CD4-positive, alpha-beta T cell (primary cell): ENCODE results near the gene TCN2. TPM values are rescaled to one million over a fixed set of nuclear protein-coding genes. Genes with fewer than 3 reads are reported as not detected.

Source experiments
- ATAC-seq: fragments of 200-7000 bp; cut with Tn5 transposase; one replicate; pipeline ENCODE4 v1.10.0; 2022; ENCODE audit warnings: mild to moderate bottlenecking; ENCODE audit not compliant: poor library complexity
- CTCF ChIA-PET: fragments of 350-600 bp; sonication (Branson Sonifier 250); formaldehyde crosslinking; loops from one replicate; lab custom pipeline; 2021; ENCODE audit warnings: antibody characterized with exemption, inconsistent platforms; lab: Charles Lee
- POLR2A ChIA-PET: fragments of 350-600 bp; sonication (Branson Sonifier 250); formaldehyde crosslinking; loops from one replicate; lab custom pipeline; 2021; ENCODE audit warnings: antibody characterized with exemption, inconsistent platforms; lab: Charles Lee
- DNase-seq, 14 experiments: peaks; one replicate each; pipeline ENCODE4 v3.0.0-alpha.2; 2013 to 2020; ENCODE audit warnings: mixed read lengths in 2 of 14
- H3K27ac ChIP-seq, 2 donors: one replicate each; pipeline versions ENCODE4 v1.5.1 to v1.7.0; 2013; ENCODE audit warnings: low read length in 2 of 2, low read depth in 1 of 2, mild to moderate bottlenecking in 1 of 2
- H3K27me3 ChIP-seq, 2 experiments: 1 replicate in 1 of 2; 2 replicates in 1 of 2; pipeline versions ENCODE4 v1.6.1 to v1.7.0; 2013; ENCODE audit warnings: low read length in 2 of 2, control low read depth in 1 of 2, mild to moderate bottlenecking in 1 of 2, moderate library complexity in 1 of 2; ENCODE audit not compliant: insufficient read depth in 2 of 2, control insufficient read depth in 1 of 2
- H3K36me3 ChIP-seq: one replicate; pipeline ENCODE4 v1.6.1; 2013; ENCODE audit warnings: low read length, control low read depth; ENCODE audit not compliant: insufficient read depth
- H3K4me1 ChIP-seq: one replicate; pipeline ENCODE4 v1.6.1; 2013; ENCODE audit warnings: low read length, control low read depth; ENCODE audit not compliant: insufficient read depth
- H3K4me3 ChIP-seq: one replicate; pipeline ENCODE4 v1.5.1; 2013; ENCODE audit warnings: mild to moderate bottlenecking, low read length, moderate library complexity
- H3K9me3 ChIP-seq, 2 experiments: 1 replicate in 1 of 2; 2 replicates in 1 of 2; pipeline versions ENCODE4 v1.6.1 to v1.7.0; 2013; ENCODE audit warnings: low read length in 2 of 2, mild to moderate bottlenecking in 2 of 2, control low read depth in 1 of 2, moderate library complexity in 1 of 2; ENCODE audit not compliant: control insufficient read depth in 1 of 2, insufficient read depth in 1 of 2
- H3K27ac Mint-ChIP-seq: one replicate; pipeline ENCODE4 v1.8.0; 2020; ENCODE audit warnings: mixed read lengths
- H3K27me3 Mint-ChIP-seq: one replicate; pipeline ENCODE4 v1.8.0; 2021; ENCODE audit warnings: mixed read lengths
- H3K36me3 Mint-ChIP-seq: one replicate; pipeline ENCODE4 v1.8.0; 2021; ENCODE audit warnings: low read depth, mixed read lengths
- H3K4me1 Mint-ChIP-seq: one replicate; pipeline ENCODE4 v1.8.0; 2021; ENCODE audit warnings: low read depth, mixed read lengths
- H3K4me3 Mint-ChIP-seq: one replicate; pipeline ENCODE4 v1.8.0; 2020; ENCODE audit warnings: mild to moderate bottlenecking, mixed read lengths
- H3K9me3 Mint-ChIP-seq: one replicate; pipeline ENCODE4 v1.8.0; 2020; ENCODE audit warnings: mixed read lengths
- intact Hi-C, 2 experiments: fragments of 100-400 bp; cut with DNase I in 1 of 2; cut with micrococcal nuclease in 1 of 2; formaldehyde crosslinking; loops; one replicate each; pipeline versions ENCODE4 v1.15.1 to v1.9.0; 2023 to 2025; cut with DNase I, micrococcal nuclease
- total RNA-seq, 174 experiments: library from RNA in 2 of 174; stranded (reverse) in 2 of 174; gene quantifications; one replicate each; pipeline ENCODE4 v1.2.3 and lab custom pipeline; 2021 to 2026
- TF ChIP-seq, protein P1 (sequence below): fragments of 200-600 bp; IDR thresholded peaks from one replicate; pipeline ENCODE4 v1.8.0; 2022; ENCODE audit warnings: antibody characterized with exemption, mild to moderate bottlenecking

TCN2 gene
- total RNA-seq, 2 experiments from 2014 or later = 0.52 to 0.53 TPM

DNA sequence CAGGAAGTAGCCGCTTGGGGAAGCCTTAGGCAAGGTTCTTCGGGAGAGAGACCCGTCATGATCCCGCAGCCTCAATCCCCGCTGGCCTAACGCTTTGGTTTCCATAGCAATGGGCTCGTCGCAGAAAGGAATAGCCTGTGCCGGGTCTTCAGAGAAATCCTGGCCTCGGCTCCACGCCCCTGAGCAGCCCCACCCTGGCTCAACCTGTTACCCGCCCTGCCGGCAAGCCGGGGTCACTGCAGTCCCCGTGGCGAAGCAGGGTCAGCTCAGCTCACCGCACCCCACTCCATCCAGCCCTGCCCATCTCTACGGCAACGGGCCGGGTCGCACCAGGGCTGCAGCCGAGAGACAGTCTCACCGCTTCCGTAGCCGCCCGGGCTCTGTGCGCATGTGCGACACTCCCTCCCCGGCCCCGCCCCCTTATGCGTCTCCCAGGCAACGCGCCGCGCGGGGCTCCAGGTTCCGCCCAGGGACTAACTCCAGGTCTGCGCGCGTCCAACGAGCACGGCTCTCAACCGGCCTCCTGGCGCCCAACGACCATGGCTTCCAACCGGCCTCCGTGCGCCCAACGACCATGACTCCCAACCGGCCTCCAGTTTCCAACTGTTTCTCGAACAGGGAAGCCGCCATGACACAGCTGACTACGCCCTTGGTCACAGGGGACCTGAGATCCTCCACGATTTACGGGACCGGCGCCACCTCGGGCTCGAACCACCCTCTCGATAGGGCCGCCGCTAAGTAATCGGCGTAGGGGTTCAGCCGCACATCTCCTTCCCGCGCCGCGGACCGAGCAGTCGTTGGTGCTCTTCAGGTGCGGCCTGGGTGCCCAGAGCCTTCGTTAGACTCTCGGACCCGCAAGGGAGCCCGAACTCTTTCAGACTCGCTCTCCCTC is 60.8 kb downstream of the TCN2 start, which contains the start of gene DUSP18:
Gene DUSP18 (minus strand): TSS at position 382 of the 892 bp plus-strand sequence. CDS start 3,872 bp downstream, outside the sequence.
- Mint-ChIP-seq H3K27me3 (no peaks in the 10 kb centered on the region), H3K4me1 (peaks cover 15% of the 10 kb centered on the region), H3K36me3 (peaks cover 31% of the 10 kb centered on the region), H3K27ac (peak within 1 kb of the TSS; percentile 74), H3K9me3 (no peaks in the 10 kb centered on the region), H3K4me3 (peak within 1 kb of the TSS; percentile 93)
- Histone ChIP-seq H3K4me1 (peaks cover 27% of the 10 kb centered on the region), H3K9me3 (no peaks in the 10 kb centered on the region), H3K36me3 (peaks cover 13% of the 10 kb centered on the region), H3K4me3 (peak within 1 kb of the TSS; percentile 97), H3K27ac (no peak within 1 kb of the TSS), H3K27me3 (no peaks in the 10 kb centered on the region)
- peak; percentile 90 for ATAC-seq
- intact Hi-C loops = loop anchor here (1.0 to 10.0 kb wide), 5 partner anchors 32 to 440 kb away; partner anchors contain the start of genes PES1 (in 1 of the 2), SELENOM (in 1 of the 2), SLC35E4 (in 1 of the 2) and SMTN (in 1 of the 2)
- POLR2A ChIA-PET = interaction anchor here (0.8 to 1.5 kb wide), 6 partner anchors 31 to 623 kb away, joined by 3 to 5 read pairs (median 3); partner anchors contain the start of gene SLC35E4
- DNase-seq = peak; percentile 89 to 98 (median 94)
- TF ChIP-seq, protein P1, sequence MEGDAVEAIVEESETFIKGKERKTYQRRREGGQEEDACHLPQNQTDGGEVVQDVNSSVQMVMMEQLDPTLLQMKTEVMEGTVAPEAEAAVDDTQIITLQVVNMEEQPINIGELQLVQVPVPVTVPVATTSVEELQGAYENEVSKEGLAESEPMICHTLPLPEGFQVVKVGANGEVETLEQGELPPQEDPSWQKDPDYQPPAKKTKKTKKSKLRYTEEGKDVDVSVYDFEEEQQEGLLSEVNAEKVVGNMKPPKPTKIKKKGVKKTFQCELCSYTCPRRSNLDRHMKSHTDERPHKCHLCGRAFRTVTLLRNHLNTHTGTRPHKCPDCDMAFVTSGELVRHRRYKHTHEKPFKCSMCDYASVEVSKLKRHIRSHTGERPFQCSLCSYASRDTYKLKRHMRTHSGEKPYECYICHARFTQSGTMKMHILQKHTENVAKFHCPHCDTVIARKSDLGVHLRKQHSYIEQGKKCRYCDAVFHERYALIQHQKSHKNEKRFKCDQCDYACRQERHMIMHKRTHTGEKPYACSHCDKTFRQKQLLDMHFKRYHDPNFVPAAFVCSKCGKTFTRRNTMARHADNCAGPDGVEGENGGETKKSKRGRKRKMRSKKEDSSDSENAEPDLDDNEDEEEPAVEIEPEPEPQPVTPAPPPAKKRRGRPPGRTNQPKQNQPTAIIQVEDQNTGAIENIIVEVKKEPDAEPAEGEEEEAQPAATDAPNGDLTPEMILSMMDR = no peak
- CTCF ChIA-PET = interaction anchor here (0.9 to 2.4 kb wide), 3 partner anchors 18 to 33 kb away, joined by 3 to 13 read pairs (median 4); partner anchors contain the start of genes OSBP2 and SLC35E4

DNA sequence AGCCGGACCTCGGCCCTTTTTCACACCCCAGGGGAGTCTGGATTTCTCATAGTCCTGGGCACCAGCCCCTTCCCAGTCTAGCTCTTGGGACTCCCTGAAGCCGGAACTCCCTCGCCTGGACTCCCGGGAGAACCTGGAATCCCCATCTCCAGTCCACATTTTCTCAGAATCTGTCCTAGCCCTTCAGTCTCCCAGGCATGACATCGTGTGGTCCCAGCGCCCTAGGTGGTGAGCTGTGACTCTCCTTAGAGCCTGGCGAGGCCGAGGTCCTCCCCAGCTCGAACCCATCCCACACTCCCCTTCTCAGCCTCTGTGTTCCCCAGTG is 61.4 kb downstream of the TCN2 start:
- Mint-ChIP-seq H3K4me1 (peaks cover 15% of the 10 kb centered on the region), H3K36me3 (peaks cover 25% of the 10 kb centered on the region), H3K27me3 (no peaks in the 10 kb centered on the region), H3K9me3 (no peaks in the 10 kb centered on the region), H3K4me3 (peak overlapping the region; percentile 93), H3K27ac (peak overlapping the region; percentile 74)
- ATAC-seq (no peak), DNase-seq (no peak)
- no peaks in the 10 kb centered on the region for H3K9me3 ChIP-seq
- H3K27ac ChIP-seq = no peak overlapping the region
- peak overlapping the region; percentile 97 for H3K4me3 ChIP-seq
- intact Hi-C loops = loop anchor here in 1 of 2 experiments (5.0 to 10.0 kb wide), 2 partner anchors 76 to 416 kb away; partner anchors contain the start of genes PES1 and SMTN
- ChIA-PET CTCF (interaction anchor here (0.9 to 2.4 kb wide), 4 partner anchors 19 to 87 kb away, joined by 3 to 13 read pairs (median 4); partner anchors contain the start of genes OSBP2 and SLC35E4), POLR2A (interaction anchor here (1.2 to 1.5 kb wide), 3 partner anchors 32 to 622 kb away, joined by 3 to 5 read pairs (median 3); partner anchors contain the start of gene SLC35E4)
- no peaks in the 10 kb centered on the region for H3K27me3 ChIP-seq
- peaks cover 27% of the 10 kb centered on the region for H3K4me1 ChIP-seq
- TF ChIP-seq, protein P1 = no peak
- peaks cover 7% of the 10 kb centered on the region for H3K36me3 ChIP-seq

DNA sequence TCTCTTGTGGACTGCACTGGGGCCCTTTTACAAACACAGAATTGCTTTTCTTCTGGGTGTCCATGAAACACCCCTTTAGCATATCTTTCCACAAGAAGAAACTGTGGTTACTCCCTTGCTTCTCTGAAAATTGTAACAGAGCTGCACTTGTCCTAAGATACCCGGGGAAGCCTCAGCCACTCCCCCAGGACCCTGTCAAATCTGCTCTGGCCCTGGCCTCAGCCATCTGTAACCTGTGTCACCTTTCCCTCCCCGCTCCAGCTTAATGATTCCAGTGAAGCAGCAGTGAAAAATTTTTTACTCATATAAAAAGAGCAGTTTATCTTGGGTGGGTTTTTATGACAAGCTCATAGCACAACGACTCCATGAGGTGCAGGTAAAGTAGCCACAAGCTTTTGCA is 64.1 kb downstream of the TCN2 start:
- no peaks in the 10 kb centered on the region for H3K9me3 ChIP-seq
- ATAC-seq (no peak), DNase-seq (no peak)
- intact Hi-C loops = no loop called here
- no peaks in the 10 kb centered on the region for H3K27me3 Mint-ChIP-seq
- H3K27ac ChIP-seq = no peak overlapping the region
- peak overlapping the region; percentile 46 for H3K4me3 Mint-ChIP-seq
- H3K4me1 ChIP-seq = peaks cover 23% of the 10 kb centered on the region
- no peaks in the 10 kb centered on the region for H3K9me3 Mint-ChIP-seq
- no peaks in the 10 kb centered on the region for H3K36me3 ChIP-seq
- H3K4me3 ChIP-seq = no peak overlapping the region
- peaks cover 9% of the 10 kb centered on the region for H3K4me1 Mint-ChIP-seq
- H3K27ac Mint-ChIP-seq = no peak overlapping the region
- H3K27me3 ChIP-seq = no peaks in the 10 kb centered on the region
- ChIA-PET CTCF (interaction anchor here (1.2 kb wide), 1 partner anchor 21 kb away, joined by 3 read pairs; no protein-coding TSS in a partner anchor), POLR2A (no interaction called here)
- TF ChIP-seq, protein P1 = no peak
- H3K36me3 Mint-ChIP-seq = peaks cover 13% of the 10 kb centered on the region
